Calu3 (cell line): ENCODE results near the gene SYNE1. TPM values are rescaled to one million over a fixed set of nuclear protein-coding genes. Genes with fewer than 3 reads are reported as not detected.

ENCODE experiments used
- BruUV-seq: library from RNA; stranded (reverse); fragments of 400-500 nt; replicated peaks from 2 replicates; lab custom pipeline; 2021; lab: Mats Ljungman, UMichigan
- CTCF ChIA-PET: fragments of 300-600 bp; sonication (Branson Sonifier 250); formaldehyde crosslinking; loops from one replicate; lab custom pipeline; 2022; ENCODE audit warnings: antibody characterized with exemption; lab: Charles Lee
- DNase-seq: peaks from one replicate; pipeline ENCODE4 v3.0.0; 2022
- H3K27ac Mint-ChIP-seq: one replicate; pipeline ENCODE4 v1.8.0; 2022; ENCODE audit warnings: mixed read lengths; ENCODE audit not compliant: unreplicated experiment
- H3K27me3 Mint-ChIP-seq: one replicate; pipeline ENCODE4 v1.8.0; 2022; ENCODE audit warnings: mixed read lengths; ENCODE audit not compliant: unreplicated experiment
- H3K36me3 Mint-ChIP-seq: one replicate; pipeline ENCODE4 v1.8.0; 2022; ENCODE audit warnings: mild to moderate bottlenecking, moderate library complexity, mixed read lengths; ENCODE audit not compliant: insufficient read depth, unreplicated experiment
- H3K4me1 Mint-ChIP-seq: one replicate; pipeline ENCODE4 v1.8.0; 2022; ENCODE audit warnings: mild to moderate bottlenecking, low read depth, mixed read lengths; ENCODE audit not compliant: unreplicated experiment
- H3K4me3 Mint-ChIP-seq: one replicate; pipeline ENCODE4 v1.8.0; 2022; ENCODE audit warnings: mild to moderate bottlenecking, low read depth, moderate library complexity, mixed read lengths; ENCODE audit not compliant: unreplicated experiment
- H3K9me3 Mint-ChIP-seq: one replicate; pipeline ENCODE4 v1.8.0; 2022; ENCODE audit warnings: low read depth, mixed read lengths; ENCODE audit not compliant: unreplicated experiment
- intact Hi-C: fragments of 100-400 bp; cut with micrococcal nuclease; formaldehyde crosslinking; loops from one replicate; pipeline ENCODE4 v1.10.0; 2022; ENCODE audit not compliant: unreplicated experiment
- total RNA-seq: library from RNA; stranded (reverse); gene quantifications from 2 replicates; pipeline ENCODE4 v1.2.3, GENCODE V29; 2022
- TF ChIP-seq, protein P1 (sequence below): fragments of 200-600 bp; IDR thresholded peaks from one replicate; pipeline ENCODE4 v1.8.0; 2022; ENCODE audit warnings: antibody characterized with exemption; ENCODE audit not compliant: unreplicated experiment

Gene SYNE1
- total RNA-seq, 1 experiment from 2014 or later, result 28.1 TPM

DNA sequence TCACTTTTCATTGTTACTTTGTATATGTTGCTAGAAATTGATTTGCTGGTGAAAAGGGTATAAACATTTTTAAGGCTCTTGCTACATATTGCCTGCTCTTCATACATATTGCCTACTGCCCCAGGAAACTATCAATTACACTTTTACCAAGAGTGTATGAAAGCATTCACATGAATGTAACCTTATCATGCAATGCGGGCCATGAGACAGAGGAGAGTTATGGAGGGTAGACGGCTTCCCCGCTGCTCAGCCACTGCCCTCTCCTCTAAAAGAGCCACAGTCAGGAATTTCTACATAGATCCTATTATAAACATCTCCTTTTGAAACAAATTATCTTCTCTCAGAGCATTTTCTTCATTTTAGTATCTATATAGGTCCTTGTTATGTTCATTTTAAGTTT is 565.3 kb downstream of the SYNE1 start:
- intact Hi-C loops, result no loop called here
- CTCF ChIA-PET, result no interaction called here
- Mint-ChIP-seq H3K4me1 (no peaks in the 10 kb centered on the region), H3K27me3 (no peaks in the 10 kb centered on the region), H3K9me3 (peaks cover 5% of the 10 kb centered on the region), H3K36me3 (no peaks in the 10 kb centered on the region), H3K4me3 (no peak overlapping the region), H3K27ac (no peak overlapping the region)
- TF ChIP-seq, protein P1, sequence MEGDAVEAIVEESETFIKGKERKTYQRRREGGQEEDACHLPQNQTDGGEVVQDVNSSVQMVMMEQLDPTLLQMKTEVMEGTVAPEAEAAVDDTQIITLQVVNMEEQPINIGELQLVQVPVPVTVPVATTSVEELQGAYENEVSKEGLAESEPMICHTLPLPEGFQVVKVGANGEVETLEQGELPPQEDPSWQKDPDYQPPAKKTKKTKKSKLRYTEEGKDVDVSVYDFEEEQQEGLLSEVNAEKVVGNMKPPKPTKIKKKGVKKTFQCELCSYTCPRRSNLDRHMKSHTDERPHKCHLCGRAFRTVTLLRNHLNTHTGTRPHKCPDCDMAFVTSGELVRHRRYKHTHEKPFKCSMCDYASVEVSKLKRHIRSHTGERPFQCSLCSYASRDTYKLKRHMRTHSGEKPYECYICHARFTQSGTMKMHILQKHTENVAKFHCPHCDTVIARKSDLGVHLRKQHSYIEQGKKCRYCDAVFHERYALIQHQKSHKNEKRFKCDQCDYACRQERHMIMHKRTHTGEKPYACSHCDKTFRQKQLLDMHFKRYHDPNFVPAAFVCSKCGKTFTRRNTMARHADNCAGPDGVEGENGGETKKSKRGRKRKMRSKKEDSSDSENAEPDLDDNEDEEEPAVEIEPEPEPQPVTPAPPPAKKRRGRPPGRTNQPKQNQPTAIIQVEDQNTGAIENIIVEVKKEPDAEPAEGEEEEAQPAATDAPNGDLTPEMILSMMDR, result no peak
- DNase-seq, result no peak
- BruUV-seq, result no TSS peak

Other genes with a start within 250 kb of the SYNE1 start
- gene MYCT1, start 60.5 kb upstream of the SYNE1 start, total RNA-seq, result not detected in 2 replicates
- gene VIP, start 113.4 kb upstream of the SYNE1 start, total RNA-seq, result not detected in 2 replicates